ENCODE results near the gene PRRT2. TPM values are rescaled to one million over a fixed set of nuclear protein-coding genes. Genes with fewer than 3 reads are reported as not detected.
"Not testable (repeated sequence)": the region's sequence is repeated elsewhere in the genome, so short reads cannot be mapped to it uniquely, and the experiment has no call there.

The PRRT2 gene
- total and polyA plus RNA-seq, 12 donors = 0.62 to 6.3 (median 1.1) TPM

DNA sequence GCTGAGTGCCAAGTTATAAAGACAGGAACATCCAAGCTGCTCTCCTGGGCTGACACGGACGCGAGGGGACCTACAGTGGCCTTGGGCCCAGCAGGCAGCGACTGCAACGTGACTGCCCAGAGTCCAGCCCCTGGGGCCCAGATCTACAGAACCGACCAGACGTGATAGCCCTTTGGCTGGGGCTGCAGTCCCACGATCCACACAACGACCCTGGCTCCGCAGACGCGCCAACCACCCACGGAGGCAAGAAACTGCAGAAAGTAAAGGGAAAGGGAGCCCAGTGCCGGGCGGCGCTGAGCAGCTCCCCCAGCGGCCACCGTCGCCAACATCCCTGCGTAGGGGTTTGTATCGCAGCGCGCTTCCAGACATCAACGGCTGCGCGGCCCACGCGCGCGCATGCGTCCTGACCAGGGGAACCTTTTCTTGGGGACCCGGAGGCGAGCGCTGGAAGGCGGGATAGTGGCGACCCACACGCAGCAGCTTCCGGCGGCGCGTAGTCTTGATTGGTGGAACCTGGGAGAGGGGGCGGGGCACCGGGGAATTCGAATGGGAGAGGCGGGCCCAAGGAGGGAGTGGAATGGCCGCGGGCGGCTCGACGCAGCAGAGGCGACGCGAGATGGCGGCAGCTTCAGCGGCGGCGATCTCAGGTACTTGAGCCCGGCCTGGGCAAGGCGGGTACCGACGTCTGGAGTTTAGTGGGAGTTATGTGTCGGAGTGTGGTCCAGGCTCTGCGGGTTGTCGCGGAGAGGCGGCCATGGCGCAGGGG, 21.6 kb upstream of the PRRT2 start, which contains the start of gene KIF22:
KIF22 (plus strand) TSS at position 569 of the 766 bp plus-strand sequence; CDS start at position 578, 9 bp downstream.
- TF ChIP-seq, protein P1, sequence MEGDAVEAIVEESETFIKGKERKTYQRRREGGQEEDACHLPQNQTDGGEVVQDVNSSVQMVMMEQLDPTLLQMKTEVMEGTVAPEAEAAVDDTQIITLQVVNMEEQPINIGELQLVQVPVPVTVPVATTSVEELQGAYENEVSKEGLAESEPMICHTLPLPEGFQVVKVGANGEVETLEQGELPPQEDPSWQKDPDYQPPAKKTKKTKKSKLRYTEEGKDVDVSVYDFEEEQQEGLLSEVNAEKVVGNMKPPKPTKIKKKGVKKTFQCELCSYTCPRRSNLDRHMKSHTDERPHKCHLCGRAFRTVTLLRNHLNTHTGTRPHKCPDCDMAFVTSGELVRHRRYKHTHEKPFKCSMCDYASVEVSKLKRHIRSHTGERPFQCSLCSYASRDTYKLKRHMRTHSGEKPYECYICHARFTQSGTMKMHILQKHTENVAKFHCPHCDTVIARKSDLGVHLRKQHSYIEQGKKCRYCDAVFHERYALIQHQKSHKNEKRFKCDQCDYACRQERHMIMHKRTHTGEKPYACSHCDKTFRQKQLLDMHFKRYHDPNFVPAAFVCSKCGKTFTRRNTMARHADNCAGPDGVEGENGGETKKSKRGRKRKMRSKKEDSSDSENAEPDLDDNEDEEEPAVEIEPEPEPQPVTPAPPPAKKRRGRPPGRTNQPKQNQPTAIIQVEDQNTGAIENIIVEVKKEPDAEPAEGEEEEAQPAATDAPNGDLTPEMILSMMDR (IDR thresholded peaks at IDR 0.05) = peak; percentile 40 to 89 (median 77)
- WGBS, 2 donors = 0% methylated on average over 67 of the region's 67 CpGs
- Histone ChIP-seq H3K36me3 (no peaks in the 10 kb centered on the region), H3K4me1 (peaks cover 10 to 31% (median 24%) of the 10 kb centered on the region in 9 donors), H3K27ac (peak within 1 kb of the TSS; percentile 55 to 97 (median 90)), H3K9me3 (no peaks in the 10 kb centered on the region), H3K27me3 (no peaks in the 10 kb centered on the region), H3K4me3 (peak within 1 kb of the TSS; percentile 56 to 98 (median 83))
- peak; percentile 99 to 100 (median 99) for ATAC-seq
- intact Hi-C loops (cut with DNase I) = loop anchor here in 3 of 10 donors (1.0 to 2.0 kb wide), 3 partner anchors 14 to 26 kb away; partner anchors contain the start of gene PAGR1 (in 1 of the 3)
- peak; percentile 99 to 100 for DNase-seq

DNA sequence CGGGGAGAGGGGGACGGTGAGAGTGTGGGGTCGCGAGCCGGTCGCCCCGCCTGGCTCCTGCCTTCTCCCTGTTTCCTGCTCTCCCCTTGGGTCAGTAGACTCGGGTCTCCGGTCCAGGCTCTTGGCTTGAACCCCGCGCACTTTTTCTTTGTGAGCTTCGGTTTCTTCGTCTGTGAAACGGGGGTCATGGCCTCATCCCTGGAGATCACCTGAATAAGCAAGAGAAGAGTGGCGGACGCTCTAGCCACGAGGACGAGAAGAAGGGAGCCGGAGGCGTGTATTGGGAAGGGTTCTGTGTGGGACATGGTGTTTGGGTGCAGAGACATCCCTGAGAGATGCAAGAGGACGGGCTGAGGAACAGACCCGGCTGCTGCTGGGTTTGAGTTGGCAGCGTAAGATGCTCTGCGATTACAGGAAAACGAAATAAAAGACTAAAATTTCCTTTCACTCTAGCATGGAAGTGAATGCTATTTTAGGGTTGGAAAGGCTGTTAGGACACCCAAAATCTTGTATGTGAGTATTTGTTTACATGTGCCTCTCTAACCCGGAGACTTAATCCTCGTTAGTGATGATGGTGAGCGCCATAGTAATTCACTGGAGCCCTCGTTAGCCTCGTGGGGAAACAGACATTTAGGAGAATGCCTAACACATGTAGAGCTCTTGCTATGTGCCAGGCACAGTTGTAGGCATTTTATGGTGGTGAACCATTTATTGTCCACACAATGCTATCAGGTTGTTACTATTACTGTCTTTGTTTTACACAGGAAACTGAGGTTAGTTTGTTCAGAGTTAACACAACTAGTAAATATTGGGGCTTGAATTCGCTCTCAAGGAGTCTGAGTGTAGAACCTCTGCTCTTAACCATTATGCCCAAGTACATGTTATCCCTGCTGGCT, 20.8 kb upstream of the PRRT2 start:
- H3K4me3 ChIP-seq = peak overlapping the region; percentile 56 to 98 (median 83)
- TF ChIP-seq, protein P1 (IDR thresholded peaks at IDR 0.05) = no peak
- intact Hi-C loops (cut with DNase I) = loop anchor here in 3 of 10 donors (1.0 to 2.0 kb wide), 3 partner anchors 14 to 25 kb away; partner anchors contain the start of gene PAGR1 (in 1 of the 3)

DNA sequence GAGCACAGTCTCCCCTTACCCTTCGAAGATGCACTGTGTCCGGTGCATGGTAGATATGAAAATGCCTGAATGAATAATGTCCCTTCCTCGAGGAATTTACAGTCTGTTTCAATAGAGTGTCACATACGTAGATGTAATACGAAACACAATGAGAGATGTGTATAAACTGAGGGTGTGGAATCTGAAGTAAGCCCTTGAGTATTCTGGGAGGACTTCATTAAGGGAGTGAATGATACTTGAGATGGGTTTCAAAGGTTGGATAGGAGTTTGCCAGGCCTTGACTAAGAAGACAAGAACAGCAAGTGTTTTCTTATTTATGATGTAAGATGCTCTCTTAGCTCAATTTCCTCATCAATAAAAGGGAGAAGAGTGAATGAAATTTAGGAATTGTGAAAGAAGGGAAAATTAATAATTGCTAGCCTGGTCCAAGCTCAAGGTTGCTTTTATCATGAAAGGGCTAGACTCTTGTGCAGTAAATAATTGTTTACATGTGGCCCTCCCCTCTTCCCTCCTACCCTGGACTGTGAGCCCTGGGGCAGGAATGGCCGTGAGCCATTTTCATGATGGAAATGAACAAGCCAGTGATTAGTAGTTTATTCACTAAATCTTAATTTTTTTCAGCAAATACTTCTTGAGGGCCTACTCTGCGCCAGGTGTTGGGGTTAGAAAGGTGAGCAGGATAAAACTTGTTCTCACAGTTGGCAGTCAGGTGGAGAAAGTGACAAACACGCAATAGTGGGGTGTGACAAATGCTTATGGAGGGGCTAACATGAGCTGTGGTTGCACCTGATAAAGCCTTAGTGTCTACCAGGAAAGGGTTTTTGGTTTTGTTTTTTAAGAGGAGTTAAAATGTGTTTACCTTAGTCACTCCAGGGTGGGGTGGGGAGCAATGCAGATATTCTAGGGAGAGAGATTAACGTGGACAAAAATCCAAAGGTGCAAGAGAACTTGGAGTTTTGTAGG, 19.9 kb upstream of the PRRT2 start:
- TF ChIP-seq, protein P1 (IDR thresholded peaks at IDR 0.05) = no peak
- H3K4me1 ChIP-seq = peaks cover 10 to 28% (median 20%) of the 10 kb centered on the region in 9 donors
- 76 to 80% methylated on average over 9 of the region's 9 CpGs for WGBS, 2 donors
- peak overlapping the region in 5 of 10 donors; percentile 69 to 98 (median 82) for H3K4me3 ChIP-seq
- DNase-seq = no peak
- intact Hi-C loops (cut with DNase I) = loop anchor here in 1 of 10 donors (2.0 kb wide), 1 partner anchor 13 kb away; no protein-coding TSS in a partner anchor
- ATAC-seq = no peak
- H3K9me3 ChIP-seq = no peaks in the 10 kb centered on the region
- no peaks in the 10 kb centered on the region for H3K27me3 ChIP-seq
- H3K36me3 ChIP-seq = peaks cover 0 to 9% (median 0%) of the 10 kb centered on the region in 9 donors
- peak overlapping the region in 1 of 10 donors; percentile 87 for H3K27ac ChIP-seq

More for the DNA sequence above, 20.8 kb upstream of the PRRT2 start:
- DNase-seq (no peak), ATAC-seq (peak in 2 of 8 donors; percentile 2 to 9)
- Histone ChIP-seq H3K4me1 (peaks cover 10 to 28% (median 20%) of the 10 kb centered on the region in 9 donors), H3K27me3 (no peaks in the 10 kb centered on the region), H3K27ac (peak overlapping the region in 7 of 10 donors; percentile 84 to 97 (median 94)), H3K36me3 (no peaks in the 10 kb centered on the region), H3K9me3 (no peaks in the 10 kb centered on the region)
- WGBS, 2 donors = 1 to 2% methylated on average over 31 of the region's 31 CpGs

DNA sequence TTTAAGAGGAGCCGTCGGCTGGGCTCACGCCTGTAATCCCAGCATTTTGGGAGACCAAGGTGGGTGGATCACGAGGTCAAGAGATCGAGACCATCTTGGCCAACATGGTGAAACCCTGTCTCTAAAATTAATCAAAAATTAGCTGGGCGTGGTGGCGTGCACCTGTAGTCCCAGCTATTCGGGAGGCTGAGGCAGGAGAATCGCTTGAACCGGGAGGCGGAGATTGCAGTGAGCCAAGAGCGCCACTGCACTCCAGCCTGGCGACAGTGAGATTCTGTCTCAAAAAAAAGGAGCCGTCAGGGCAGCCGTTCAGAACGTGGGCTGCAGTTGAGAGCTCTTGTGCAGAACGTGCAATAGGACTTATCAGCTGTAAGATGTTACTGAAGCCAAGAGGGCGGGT, 18.8 kb upstream of the PRRT2 start:
- WGBS, 2 donors = 89 to 90% methylated on average over 18 of the region's 18 CpGs
- intact Hi-C loops (cut with DNase I); ATAC-seq: not testable (repeated sequence)

More for the DNA sequence above, 18.8 kb upstream of the PRRT2 start:
- H3K4me3 ChIP-seq, H3K9me3 ChIP-seq, H3K27me3 ChIP-seq, H3K27ac ChIP-seq, DNase-seq: not testable (repeated sequence)
- H3K36me3 ChIP-seq = peaks cover 0 to 19% (median 0%) of the 10 kb centered on the region in 9 donors
- H3K4me1 ChIP-seq = peaks cover 10 to 28% (median 20%) of the 10 kb centered on the region in 9 donors
